Endothelial cell of umbilical vein (primary cell): ENCODE results near the gene IQSEC3. TPM values are rescaled to one million over a fixed set of nuclear protein-coding genes. Genes with fewer than 3 reads are reported as not detected.

Experiments used
- BruUV-seq: library from RNA; stranded (reverse); fragments of 400-500 nt; replicated peaks from 2 replicates; lab custom pipeline; 2021; lab: Mats Ljungman, UMichigan
- CTCF ChIA-PET: fragments of 300-600, 350-600 bp; sonication (Branson Sonifier 250); formaldehyde crosslinking; loops from one replicate; lab custom pipeline; 2021; ENCODE audit warnings: antibody characterized with exemption, inconsistent platforms; lab: Charles Lee
- POLR2A ChIA-PET: fragments of 300-600, 350-600 bp; sonication (Branson Sonifier 250); formaldehyde crosslinking; loops from one replicate; lab custom pipeline; 2021; ENCODE audit warnings: antibody characterized with exemption, inconsistent platforms; lab: Charles Lee
- DNase-seq: peaks from one replicate; pipeline ENCODE4 v3.0.0-alpha.2; 2011; ENCODE audit warnings: low read depth, low spot score
- FAIRE-seq: peaks from 2 replicates; lab custom pipeline; 2011; peaks lifted over from hg19 to GRCh38; lab: Jason Lieb, UNC
- H2AFZ ChIP-seq: 2 replicates; pipeline ENCODE4 v1.6.0; 2012; ENCODE audit warnings: low read depth, low read length, control low read depth, inconsistent platforms
- H3K27ac ChIP-seq: 2 replicates; pipeline ENCODE4 v1.5.1; 2011; ENCODE audit warnings: low read depth, mild to moderate bottlenecking, control low read depth, low read length, moderate library complexity; ENCODE audit not compliant: insufficient read depth
- H3K27me3 ChIP-seq, 2 experiments: 2 replicates each; pipeline versions ENCODE4 v1.6.0 to v1.6.1; 2011; ENCODE audit warnings: low read length in 2 of 2, mixed read lengths in 1 of 2; ENCODE audit not compliant: control insufficient read depth in 2 of 2, insufficient read depth in 2 of 2
- H3K36me3 ChIP-seq, 2 experiments: 2 replicates in 1 of 2; 3 replicates in 1 of 2; pipeline ENCODE4 v1.5.1; 2011; ENCODE audit warnings: low read length in 2 of 2, mild to moderate bottlenecking in 1 of 2, moderate library complexity in 1 of 2; ENCODE audit not compliant: control insufficient read depth in 2 of 2, insufficient read depth in 2 of 2; ENCODE audit errors: extremely low read depth in 1 of 2
- H3K4me1 ChIP-seq: 3 replicates; pipeline ENCODE4 v1.5.1; 2011; ENCODE audit warnings: mild to moderate bottlenecking, low read length; ENCODE audit not compliant: control insufficient read depth, insufficient read depth; ENCODE audit errors: extremely low read depth
- H3K4me2 ChIP-seq: 2 replicates; pipeline ENCODE4 v1.6.1; 2011; ENCODE audit warnings: low read length, control low read depth, mixed read lengths; ENCODE audit not compliant: insufficient read depth
- H3K4me3 ChIP-seq, 3 experiments: fragments of 200-600 bp in 1 of 3; sonication (generic), shearing (Covaris generic) in 1 of 3; replicated peaks in 1 of 3; 2 replicates each; pipeline ENCODE4 v1.5.1; 2011 to 2016; ENCODE audit warnings: control low read depth in 3 of 3, low read length in 3 of 3, mild to moderate bottlenecking in 2 of 3, inconsistent platforms in 1 of 3, low read depth in 1 of 3, moderate library complexity in 1 of 3; ENCODE audit not compliant: insufficient read depth in 1 of 3
- H3K79me2 ChIP-seq: 2 replicates; pipeline ENCODE4 v1.6.0; 2012; ENCODE audit warnings: low read length, inconsistent platforms; ENCODE audit not compliant: control insufficient read depth, insufficient read depth
- H3K9ac ChIP-seq: replicated peaks from 2 replicates; pipeline ENCODE3; 2011; ENCODE audit warnings: low read length, control low read depth; ENCODE audit not compliant: insufficient read depth; ENCODE audit errors: extremely low read depth
- H3K9me1 ChIP-seq: replicated peaks from 3 replicates; pipeline ENCODE4 v1.6.0; 2011; ENCODE audit warnings: mild to moderate bottlenecking, low read length; ENCODE audit not compliant: control insufficient read depth, insufficient read depth; ENCODE audit errors: extremely low read depth
- H3K9me3 ChIP-seq: replicated peaks from 2 replicates; pipeline ENCODE4 v1.5.1; 2012; ENCODE audit warnings: low read length, inconsistent platforms; ENCODE audit not compliant: control insufficient read depth, insufficient read depth
- H4K20me1 ChIP-seq: replicated peaks from 2 replicates; pipeline ENCODE3; 2011; ENCODE audit warnings: mild to moderate bottlenecking, low read length; ENCODE audit not compliant: control insufficient read depth, insufficient read depth; ENCODE audit errors: extremely low read depth
- CTCF ChIP-seq, 2 donors: IDR thresholded peaks; 1 replicate in 1 of 2; 2 replicates in 1 of 2; pipeline ENCODE4 v1.5.1; 2011; ENCODE audit warnings: low read length in 2 of 2, mild to moderate bottlenecking in 2 of 2, moderate library complexity in 2 of 2, control low read depth in 1 of 2, inconsistent platforms in 1 of 2, low read depth in 1 of 2; ENCODE audit not compliant: insufficient read depth in 1 of 2; ENCODE audit errors: extremely low read depth in 1 of 2
- EZH2 ChIP-seq: IDR thresholded peaks from 2 replicates; pipeline ENCODE4 v1.6.1; 2012; ENCODE audit warnings: borderline replicate concordance, low read depth, mild to moderate bottlenecking, moderate library complexity, low read length, inconsistent platforms; ENCODE audit not compliant: severe bottlenecking
- FOS ChIP-seq: IDR thresholded peaks from 2 replicates; pipeline ENCODE4 v1.6.1; 2011; ENCODE audit warnings: mild to moderate bottlenecking, low read length, moderate library complexity, borderline replicate concordance; ENCODE audit not compliant: insufficient read depth
- GATA2 ChIP-seq: IDR thresholded peaks from 2 replicates; pipeline ENCODE4 v1.7.0; 2011; ENCODE audit warnings: low read depth, mild to moderate bottlenecking, moderate library complexity, mixed read lengths, low read length; ENCODE audit not compliant: insufficient read length, insufficient read depth
- JUN ChIP-seq: IDR thresholded peaks from 2 replicates; pipeline ENCODE4 v1.6.1; 2011; ENCODE audit warnings: borderline replicate concordance, low read depth; ENCODE audit not compliant: insufficient read length, insufficient read depth
- MAX ChIP-seq: IDR thresholded peaks from 2 replicates; pipeline ENCODE4 v1.6.1; 2011; ENCODE audit not compliant: insufficient read depth, insufficient read length
- MYC ChIP-seq: IDR thresholded peaks from one replicate; pipeline ENCODE4 v1.6.1; 2011; ENCODE audit warnings: mild to moderate bottlenecking, low read depth, low read length
- POLR2A ChIP-seq: IDR thresholded peaks from 2 replicates; pipeline ENCODE4 v1.6.1; 2012; ENCODE audit warnings: low read depth, mild to moderate bottlenecking, control low read depth, low read length
- POLR2AphosphoS5 ChIP-seq: IDR thresholded peaks from 2 replicates; pipeline ENCODE4 v1.6.1; 2012; ENCODE audit warnings: low read depth, mild to moderate bottlenecking, control low read depth, low read length, moderate library complexity; ENCODE audit not compliant: insufficient read depth
- dilution Hi-C: fragments of 300-500 bp; cut with MboI; formaldehyde crosslinking; loops from one replicate; pipeline ENCODE4 v1.15.0; 2019; ENCODE audit warnings: low sequenced_read_pairs; ENCODE audit not compliant: extremely low pct_ligation_motif_present
- intact Hi-C: fragments of 100-400 bp; cut with micrococcal nuclease; formaldehyde crosslinking; loops from one replicate; pipeline ENCODE4 v1.10.0; 2022
- polyA plus RNA-seq, 4 experiments: library from polyadenylated mRNA; depleted of rRNA in 3 of 4; stranded (reverse) in 3 of 4; unstranded in 1 of 4; fragments of >200 nt; gene quantifications; 2 replicates each; pipeline versions ENCODE4 v1.2.1 to v1.2.3, GENCODE V29; 2011 to 2012; ENCODE audit warnings: missing spikeins in 1 of 4
- total RNA-seq: library from RNA; stranded (reverse); gene quantifications from 2 replicates; pipeline ENCODE4 v1.2.3, GENCODE V29; 2021

IQSEC3 gene
- total and polyA plus RNA-seq, 2 donors (not counting 3 experiments of a cell fraction or from before 2014, with no cell fraction given) = not detected

GRCh38 chr12:175250-175649 lies 108.7 kb downstream of the IQSEC3 start:
- no TSS peak for BruUV-seq
- CTCF ChIA-PET = no interaction called here

More at GRCh38 chr12:175250-175649, 108.7 kb downstream of the IQSEC3 start:
- TF ChIP-seq MAX = no peak
- no peak for TF ChIP-seq FOS
- TF ChIP-seq POLR2A = no peak
- TF ChIP-seq GATA2 = no peak
- TF ChIP-seq JUN = no peak
- no peak for TF ChIP-seq MYC
- no peak for TF ChIP-seq EZH2
- no peak for TF ChIP-seq CTCF (IDR thresholded peaks at IDR 0.05; ENCODE audit: extremely low read depth in 1 of 2, insufficient read depth in 1 of 2, low read depth in 1 of 2, low read length in 2 of 2)
- TF ChIP-seq POLR2AphosphoS5 = no peak
- Histone ChIP-seq H3K27me3 (peaks cover 0 to 2% of the 10 kb centered on the region in 2 experiments), H3K36me3 (no peaks in the 10 kb centered on the region), H2AFZ (no peak overlapping the region), H4K20me1 (no peaks in the 10 kb centered on the region), H3K9me3 (no peaks in the 10 kb centered on the region), H3K9ac (no peak overlapping the region), H3K79me2 (no peaks in the 10 kb centered on the region), H3K4me2 (no peak overlapping the region), H3K27ac (no peak overlapping the region), H3K4me3 (no peak overlapping the region), H3K4me1 (no peaks in the 10 kb centered on the region), H3K9me1 (no peaks in the 10 kb centered on the region)
- FAIRE-seq (no peak), DNase-seq (no peak)
- POLR2A ChIA-PET = no interaction called here
- dilution Hi-C loops = no loop called here
- intact Hi-C loops = no loop called here
